GM20000 (cell line): ENCODE data around the gene ACBD6.

ENCODE experiments used
- DNase-seq: peaks from one replicate; pipeline ENCODE4 v3.0.0; 2012; ENCODE audit warnings: low spot score
- CTCF ChIP-seq: IDR thresholded peaks from 2 replicates; pipeline ENCODE4 v1.5.1; 2012; ENCODE audit warnings: mild to moderate bottlenecking, control low read depth; ENCODE audit errors: extremely low read depth, missing control alignments

ACBD6 gene

GRCh38 chr1:180278596-180279395 is 223.6 kb downstream of the ACBD6 start:
- TF ChIP-seq CTCF = no peak
- DNase-seq = no peak

- no peak for TF ChIP-seq CTCF
- DNase-seq = no peak
These were observed 224.2 kb downstream of the ACBD6 start for GRCh38 chr1:180278194-180278515.

- no peak for TF ChIP-seq CTCF
- DNase-seq = no peak
These were observed 224.7 kb downstream of the ACBD6 start for GRCh38 chr1:180277476-180278193.

- TF ChIP-seq CTCF = no peak
- no peak for DNase-seq
These were observed 226.7 kb downstream of the ACBD6 start for GRCh38 chr1:180275726-180276125.

GRCh38 chr1:180274221-180274620 is 228.2 kb downstream of the ACBD6 start:
- no peak for DNase-seq
- no peak for TF ChIP-seq CTCF

- no peak for DNase-seq
- no peak for TF ChIP-seq CTCF
These were observed 229.3 kb downstream of the ACBD6 start for GRCh38 chr1:180273066-180273465.

GRCh38 chr1:180272395-180272794 is 230.0 kb downstream of the ACBD6 start:
- TF ChIP-seq CTCF = no peak
- no peak for DNase-seq
